ENCODE data around the gene NCOR1. TPM values are rescaled to one million over a fixed set of nuclear protein-coding genes. Genes with fewer than 3 reads are reported as not detected.

NCOR1 gene
- total and polyA plus RNA-seq, 4 experiments from 2014 or later: 26.4 to 169 (median 162) TPM

GRCh38 chr17:16251556-16251955, 36.2 kb upstream of the NCOR1 start:
- DNase-seq: no peak

DNA sequence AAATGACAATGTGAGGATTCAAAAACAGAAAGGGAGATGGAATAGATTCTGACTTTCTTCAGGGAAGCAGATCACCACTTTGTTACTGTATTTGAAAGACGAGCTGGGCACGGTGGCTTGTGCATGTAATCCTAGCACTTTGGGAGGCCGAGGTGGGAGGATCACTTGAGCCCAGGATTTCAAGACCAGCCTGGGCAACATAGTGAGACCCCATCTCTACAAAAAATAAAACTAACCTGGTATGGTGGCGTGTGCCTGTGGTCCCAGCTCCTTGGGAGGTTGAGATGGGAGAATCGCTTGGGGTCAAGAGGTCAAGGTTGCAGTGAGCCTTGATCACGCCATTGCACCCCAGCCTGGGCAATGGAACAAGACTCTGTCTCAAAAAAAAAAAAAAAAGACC, 35.7 kb upstream of the NCOR1 start:
- no peaks in the 10 kb centered on the region for H3K27me3 Mint-ChIP-seq
- no peaks in the 10 kb centered on the region for H3K9me3 Mint-ChIP-seq
- Histone ChIP-seq H3K27me3 (ENCODE audit: insufficient read depth, low read length) (no peaks in the 10 kb centered on the region), H3K4me1 (ENCODE audit: insufficient read depth, low read length) (no peaks in the 10 kb centered on the region), H3K9me3 (ENCODE audit: control insufficient read depth in 1 of 2, low read length in 2 of 2) (no peaks in the 10 kb centered on the region), H3K4me3 (ENCODE audit: low read length in 2 of 2) (no peak overlapping the region), H3K36me3 (ENCODE audit: insufficient read depth, low read length) (no peaks in the 10 kb centered on the region), H3K27ac (ENCODE audit: low read depth, low read length) (no peak overlapping the region)
- ChIA-PET POLR2A (ENCODE audit: partially characterized antibody) (interaction anchor here (0.7 to 1.2 kb wide), 2 partner anchors 35 to 46 kb away, joined by 3 read pairs; no protein-coding TSS in a partner anchor), CTCF (ENCODE audit: partially characterized antibody) (interaction anchor here (1.0 to 1.2 kb wide), 2 partner anchors 9 to 18 kb away, joined by 3 read pairs; no protein-coding TSS in a partner anchor)
- DNase-seq: no peak
- H3K27ac Mint-ChIP-seq: peak overlapping the region in 2 of 7 donors; percentile 27 to 51
- H3K4me1 Mint-ChIP-seq: peaks cover 0 to 7% (median 2%) of the 10 kb centered on the region in 4 donors
- H3K36me3 Mint-ChIP-seq: peaks cover 20 to 29% of the 10 kb centered on the region in 2 donors
- intact Hi-C loops (cut with micrococcal nuclease): no loop called here
- no peak overlapping the region for H3K4me3 Mint-ChIP-seq

More at GRCh38 chr17:16251556-16251955, 36.2 kb upstream of the NCOR1 start:
- H3K36me3 Mint-ChIP-seq: peaks cover 20 to 29% of the 10 kb centered on the region in 2 donors
- no peaks in the 10 kb centered on the region for H3K9me3 Mint-ChIP-seq
- intact Hi-C loops (cut with micrococcal nuclease): no loop called here
- POLR2A ChIA-PET (ENCODE audit: partially characterized antibody): interaction anchor here (1.2 kb wide), 1 partner anchor 36 kb away, joined by 3 read pairs; no protein-coding TSS in a partner anchor
- Histone ChIP-seq H3K27ac (ENCODE audit: low read depth, low read length) (no peak overlapping the region), H3K4me1 (ENCODE audit: insufficient read depth, low read length) (no peaks in the 10 kb centered on the region), H3K4me3 (ENCODE audit: low read length in 2 of 2) (no peak overlapping the region), H3K36me3 (ENCODE audit: insufficient read depth, low read length) (no peaks in the 10 kb centered on the region), H3K27me3 (ENCODE audit: insufficient read depth, low read length) (no peaks in the 10 kb centered on the region), H3K9me3 (ENCODE audit: control insufficient read depth in 1 of 2, low read length in 2 of 2) (no peaks in the 10 kb centered on the region)
- CTCF ChIA-PET (ENCODE audit: partially characterized antibody): interaction anchor here (1.0 kb wide), 1 partner anchor 18 kb away, joined by 3 read pairs; no protein-coding TSS in a partner anchor
- H3K27ac Mint-ChIP-seq: no peak overlapping the region
- peaks cover 0 to 7% (median 2%) of the 10 kb centered on the region in 4 donors for H3K4me1 Mint-ChIP-seq
- H3K4me3 Mint-ChIP-seq: no peak overlapping the region
- no peaks in the 10 kb centered on the region for H3K27me3 Mint-ChIP-seq

GRCh38 chr17:16250635-16251034, 35.3 kb upstream of the NCOR1 start:
- no peak overlapping the region for H3K4me3 ChIP-seq (ENCODE audit: low read length in 2 of 2)
- CTCF ChIA-PET (ENCODE audit: partially characterized antibody): interaction anchor here (0.5 to 1.2 kb wide), 3 partner anchors 10 to 65 kb away, joined by 3 to 4 read pairs (median 3); no protein-coding TSS in a partner anchor
- no peaks in the 10 kb centered on the region for H3K9me3 ChIP-seq (ENCODE audit: control insufficient read depth in 1 of 2, low read length in 2 of 2)
- H3K4me1 ChIP-seq (ENCODE audit: insufficient read depth, low read length): no peaks in the 10 kb centered on the region
- H3K36me3 Mint-ChIP-seq: peaks cover 20 to 25% of the 10 kb centered on the region in 2 donors
- POLR2A ChIA-PET (ENCODE audit: partially characterized antibody): interaction anchor here (0.7 kb wide), 1 partner anchor 46 kb away, joined by 3 read pairs; no protein-coding TSS in a partner anchor
- peaks cover 0 to 6% (median under 1%) of the 10 kb centered on the region in 4 donors for H3K4me1 Mint-ChIP-seq
- H3K27ac ChIP-seq (ENCODE audit: low read depth, low read length): no peak overlapping the region
- no peaks in the 10 kb centered on the region for H3K36me3 ChIP-seq (ENCODE audit: insufficient read depth, low read length)
- H3K27ac Mint-ChIP-seq: peak overlapping the region in 2 of 7 donors; percentile 27 to 51
- no peak for DNase-seq
- intact Hi-C loops (cut with micrococcal nuclease): no loop called here
- H3K4me3 Mint-ChIP-seq: no peak overlapping the region
- H3K9me3 Mint-ChIP-seq: no peaks in the 10 kb centered on the region
- H3K27me3 ChIP-seq (ENCODE audit: insufficient read depth, low read length): no peaks in the 10 kb centered on the region
- H3K27me3 Mint-ChIP-seq: no peaks in the 10 kb centered on the region

GRCh38 chr17:16247586-16247984, 32.3 kb upstream of the NCOR1 start:
- ChIA-PET CTCF (ENCODE audit: partially characterized antibody) (interaction anchor here (1.4 kb wide), 1 partner anchor 116 kb away, joined by 5 read pairs; no protein-coding TSS in a partner anchor), POLR2A (ENCODE audit: partially characterized antibody) (no interaction called here)
- Mint-ChIP-seq H3K27ac (no peak overlapping the region), H3K4me1 (peaks cover 0 to 8% (median 6%) of the 10 kb centered on the region in 4 donors), H3K27me3 (no peaks in the 10 kb centered on the region), H3K4me3 (no peak overlapping the region), H3K9me3 (no peaks in the 10 kb centered on the region), H3K36me3 (peaks cover 21 to 23% of the 10 kb centered on the region in 2 donors)
- intact Hi-C loops (cut with micrococcal nuclease): no loop called here
- Histone ChIP-seq H3K27me3 (ENCODE audit: insufficient read depth, low read length) (no peaks in the 10 kb centered on the region), H3K9me3 (ENCODE audit: control insufficient read depth in 1 of 2, low read length in 2 of 2) (no peaks in the 10 kb centered on the region), H3K4me1 (ENCODE audit: insufficient read depth, low read length) (no peaks in the 10 kb centered on the region), H3K36me3 (ENCODE audit: insufficient read depth, low read length) (no peaks in the 10 kb centered on the region), H3K4me3 (ENCODE audit: low read length in 2 of 2) (no peak overlapping the region), H3K27ac (ENCODE audit: low read depth, low read length) (no peak overlapping the region)
- DNase-seq: no peak

DNA sequence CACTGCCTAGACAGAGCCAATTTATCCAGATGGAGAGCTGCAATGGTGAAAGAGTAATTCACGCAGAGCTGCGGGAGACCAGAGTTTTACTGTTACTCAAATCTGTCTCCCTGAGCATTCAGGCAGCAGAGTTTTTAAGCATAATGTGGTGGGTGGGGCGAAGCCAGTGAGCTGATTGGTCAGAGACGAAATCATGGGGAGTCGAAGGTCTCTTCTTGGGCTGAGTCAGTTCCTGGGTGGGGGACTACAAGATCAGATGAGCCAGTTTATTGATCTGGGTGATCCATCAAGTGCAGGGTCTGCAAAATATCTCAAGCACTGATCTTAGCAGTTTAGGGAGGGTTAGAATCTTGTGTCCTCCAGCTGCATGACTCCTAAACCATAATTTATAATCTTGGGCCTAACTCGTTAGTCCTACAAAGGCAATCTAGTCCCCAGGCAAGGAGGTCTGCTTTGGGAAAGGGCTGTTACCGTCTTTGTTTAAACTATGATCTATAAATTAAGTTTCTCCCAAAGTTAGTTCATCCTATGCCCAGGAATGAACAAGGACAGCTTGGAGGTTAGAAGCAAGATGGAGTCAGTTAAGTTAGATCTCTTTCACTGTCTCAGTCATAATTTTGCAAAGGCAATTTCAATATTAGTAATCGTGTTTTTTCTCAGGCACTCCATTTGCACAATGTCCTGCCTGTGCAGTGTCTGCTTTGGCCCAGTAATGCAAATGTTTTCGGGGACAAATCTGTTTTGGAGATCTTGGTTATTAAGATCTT, 28.6 kb upstream of the NCOR1 start:
- Mint-ChIP-seq H3K27me3 (no peaks in the 10 kb centered on the region), H3K4me3 (no peak overlapping the region), H3K4me1 (peaks cover 0 to 11% (median 8%) of the 10 kb centered on the region in 4 donors), H3K36me3 (peaks cover 18 to 22% of the 10 kb centered on the region in 2 donors), H3K27ac (peak overlapping the region in 3 of 7 donors; percentile 6 to 47 (median 42)), H3K9me3 (no peaks in the 10 kb centered on the region)
- H3K27ac ChIP-seq (ENCODE audit: low read depth, low read length): no peak overlapping the region
- no peaks in the 10 kb centered on the region for H3K4me1 ChIP-seq (ENCODE audit: insufficient read depth, low read length)
- H3K9me3 ChIP-seq (ENCODE audit: control insufficient read depth in 1 of 2, low read length in 2 of 2): no peaks in the 10 kb centered on the region
- ChIA-PET POLR2A (ENCODE audit: partially characterized antibody) (interaction anchor here (1.4 kb wide), 1 partner anchor 27 kb away, joined by 3 read pairs; the partner anchor contains the start of gene PIGL), CTCF (ENCODE audit: partially characterized antibody) (no interaction called here)
- H3K27me3 ChIP-seq (ENCODE audit: insufficient read depth, low read length): no peaks in the 10 kb centered on the region
- intact Hi-C loops (cut with micrococcal nuclease): no loop called here
- H3K36me3 ChIP-seq (ENCODE audit: insufficient read depth, low read length): no peaks in the 10 kb centered on the region
- no peak overlapping the region for H3K4me3 ChIP-seq (ENCODE audit: low read length in 2 of 2)
- no peak for DNase-seq

- intact Hi-C loops (cut with micrococcal nuclease): no loop called here
- H3K27ac Mint-ChIP-seq: peak overlapping the region in 1 of 7 donors; percentile 42
Observed at GRCh38 chr17:16243385-16243784, 28.1 kb upstream of the NCOR1 start.

GRCh38 chr17:16241906-16242399, 26.6 kb upstream of the NCOR1 start:
- Histone ChIP-seq H3K4me3 (ENCODE audit: low read length in 2 of 2) (no peak overlapping the region), H3K9me3 (ENCODE audit: control insufficient read depth in 1 of 2, low read length in 2 of 2) (no peaks in the 10 kb centered on the region), H3K27me3 (ENCODE audit: insufficient read depth, low read length) (no peaks in the 10 kb centered on the region), H3K36me3 (ENCODE audit: insufficient read depth, low read length) (no peaks in the 10 kb centered on the region), H3K4me1 (ENCODE audit: insufficient read depth, low read length) (no peaks in the 10 kb centered on the region), H3K27ac (ENCODE audit: low read depth, low read length) (no peak overlapping the region)
- no peak for DNase-seq
- peaks cover 7 to 14% of the 10 kb centered on the region in 2 donors for H3K36me3 Mint-ChIP-seq
- CTCF ChIA-PET (ENCODE audit: partially characterized antibody): interaction anchor here (1.0 kb wide), 1 partner anchor 122 kb away, joined by 3 read pairs; no protein-coding TSS in a partner anchor
- peaks cover 0 to 11% (median 6%) of the 10 kb centered on the region in 4 donors for H3K4me1 Mint-ChIP-seq
- no peak overlapping the region for H3K4me3 Mint-ChIP-seq
- POLR2A ChIA-PET (ENCODE audit: partially characterized antibody): no interaction called here
- H3K9me3 Mint-ChIP-seq: no peaks in the 10 kb centered on the region
- H3K27ac Mint-ChIP-seq: peak overlapping the region in 2 of 7 donors; percentile 23 to 52
- H3K27me3 Mint-ChIP-seq: no peaks in the 10 kb centered on the region
- intact Hi-C loops (cut with micrococcal nuclease): no loop called here

More at GRCh38 chr17:16243385-16243784, 28.1 kb upstream of the NCOR1 start:
- Histone ChIP-seq H3K9me3 (ENCODE audit: control insufficient read depth in 1 of 2, low read length in 2 of 2) (no peaks in the 10 kb centered on the region), H3K27ac (ENCODE audit: low read depth, low read length) (no peak overlapping the region), H3K36me3 (ENCODE audit: insufficient read depth, low read length) (no peaks in the 10 kb centered on the region), H3K4me3 (ENCODE audit: low read length in 2 of 2) (no peak overlapping the region), H3K4me1 (ENCODE audit: insufficient read depth, low read length) (no peaks in the 10 kb centered on the region), H3K27me3 (ENCODE audit: insufficient read depth, low read length) (no peaks in the 10 kb centered on the region)
- DNase-seq: no peak
- Mint-ChIP-seq H3K4me1 (peaks cover 0 to 11% (median 8%) of the 10 kb centered on the region in 4 donors), H3K9me3 (no peaks in the 10 kb centered on the region), H3K4me3 (no peak overlapping the region), H3K36me3 (peaks cover 13 to 18% of the 10 kb centered on the region in 2 donors), H3K27me3 (no peaks in the 10 kb centered on the region)
- ChIA-PET POLR2A (ENCODE audit: partially characterized antibody) (interaction anchor here (1.4 kb wide), 1 partner anchor 26 kb away, joined by 3 read pairs; the partner anchor contains the start of gene PIGL), CTCF (ENCODE audit: partially characterized antibody) (no interaction called here)
